Brain microvascular endothelial cell (primary cell): Measurements from ENCODE around the gene PDZD7.

Experiments
- DNase-seq: peaks from one replicate; pipeline ENCODE4 v3.0.0-alpha.2; 2020
- H3K27ac ChIP-seq: fragments of 250-450 bp; sonication (Bioruptor Pico); 2 replicates; pipeline ENCODE4 v1.5.1; 2020; ENCODE audit warnings: mild to moderate bottlenecking, moderate library complexity
- H3K27me3 ChIP-seq: fragments of 250-450 bp; sonication (Bioruptor Pico); replicated peaks from 2 replicates; pipeline ENCODE4 v1.5.1; 2020; ENCODE audit warnings: mild to moderate bottlenecking
- H3K36me3 ChIP-seq: fragments of 250-450 bp; sonication (Bioruptor Pico); replicated peaks from 2 replicates; pipeline ENCODE4 v1.5.1; 2020; ENCODE audit warnings: mild to moderate bottlenecking
- H3K4me3 ChIP-seq: 2 replicates; pipeline ENCODE4 v1.5.1; 2011; ENCODE audit warnings: low read depth, mild to moderate bottlenecking, control low read depth, low read length, moderate library complexity
- in situ Hi-C: cut with HindIII; loops from 2 replicates; pipeline ENCODE4 v1.10.0; 2017; ENCODE audit warnings: low sequenced_read_pairs, low pct_ligation_motif_present
- TF ChIP-seq, protein P1 (sequence below): IDR thresholded peaks from 2 replicates; pipeline ENCODE4 v1.5.1; 2011; ENCODE audit warnings: low read depth, mild to moderate bottlenecking, moderate library complexity, low read length, control low read depth, inconsistent platforms; ENCODE audit errors: missing control alignments

Gene PDZD7

DNA sequence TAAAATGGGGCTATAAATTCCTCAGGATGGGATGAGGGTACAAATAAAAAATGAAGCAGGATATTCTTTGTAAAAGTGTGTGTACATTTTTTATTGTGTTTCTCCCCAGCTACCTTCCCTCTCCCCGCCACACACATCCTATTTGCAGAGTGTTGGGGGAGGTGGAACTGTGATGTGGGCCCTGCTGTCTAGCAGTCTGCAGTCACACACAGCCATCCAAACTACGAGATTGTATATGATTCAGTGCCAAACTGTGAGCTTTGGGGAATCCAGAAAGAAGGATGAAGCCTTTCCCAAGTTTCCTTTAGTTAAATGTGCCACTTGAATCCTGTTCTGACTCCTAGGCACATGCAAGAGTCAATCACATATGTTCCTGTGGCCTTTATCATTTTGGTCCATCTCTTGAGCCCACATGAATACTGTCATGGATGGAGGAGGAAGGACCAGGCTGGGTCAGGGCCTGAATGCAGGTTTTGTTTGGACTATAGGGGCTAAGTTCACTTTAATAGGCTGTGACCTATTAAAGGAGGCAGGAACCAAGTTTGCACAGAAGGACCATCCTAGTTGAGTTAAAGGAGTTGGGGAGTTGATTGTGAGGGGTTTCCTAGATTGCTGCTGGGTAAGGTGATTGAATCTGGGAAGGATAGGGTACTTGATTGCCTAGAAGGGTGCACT lies 62.7 kb downstream of the PDZD7 start:
- Histone ChIP-seq H3K27me3 (no peaks in the 10 kb centered on the region), H3K27ac (no peak overlapping the region), H3K4me3 (no peak overlapping the region), H3K36me3 (peaks cover 12% of the 10 kb centered on the region)
- TF ChIP-seq, protein P1, sequence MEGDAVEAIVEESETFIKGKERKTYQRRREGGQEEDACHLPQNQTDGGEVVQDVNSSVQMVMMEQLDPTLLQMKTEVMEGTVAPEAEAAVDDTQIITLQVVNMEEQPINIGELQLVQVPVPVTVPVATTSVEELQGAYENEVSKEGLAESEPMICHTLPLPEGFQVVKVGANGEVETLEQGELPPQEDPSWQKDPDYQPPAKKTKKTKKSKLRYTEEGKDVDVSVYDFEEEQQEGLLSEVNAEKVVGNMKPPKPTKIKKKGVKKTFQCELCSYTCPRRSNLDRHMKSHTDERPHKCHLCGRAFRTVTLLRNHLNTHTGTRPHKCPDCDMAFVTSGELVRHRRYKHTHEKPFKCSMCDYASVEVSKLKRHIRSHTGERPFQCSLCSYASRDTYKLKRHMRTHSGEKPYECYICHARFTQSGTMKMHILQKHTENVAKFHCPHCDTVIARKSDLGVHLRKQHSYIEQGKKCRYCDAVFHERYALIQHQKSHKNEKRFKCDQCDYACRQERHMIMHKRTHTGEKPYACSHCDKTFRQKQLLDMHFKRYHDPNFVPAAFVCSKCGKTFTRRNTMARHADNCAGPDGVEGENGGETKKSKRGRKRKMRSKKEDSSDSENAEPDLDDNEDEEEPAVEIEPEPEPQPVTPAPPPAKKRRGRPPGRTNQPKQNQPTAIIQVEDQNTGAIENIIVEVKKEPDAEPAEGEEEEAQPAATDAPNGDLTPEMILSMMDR: no peak
- DNase-seq: no peak
- in situ Hi-C loops: no loop called here

DNA sequence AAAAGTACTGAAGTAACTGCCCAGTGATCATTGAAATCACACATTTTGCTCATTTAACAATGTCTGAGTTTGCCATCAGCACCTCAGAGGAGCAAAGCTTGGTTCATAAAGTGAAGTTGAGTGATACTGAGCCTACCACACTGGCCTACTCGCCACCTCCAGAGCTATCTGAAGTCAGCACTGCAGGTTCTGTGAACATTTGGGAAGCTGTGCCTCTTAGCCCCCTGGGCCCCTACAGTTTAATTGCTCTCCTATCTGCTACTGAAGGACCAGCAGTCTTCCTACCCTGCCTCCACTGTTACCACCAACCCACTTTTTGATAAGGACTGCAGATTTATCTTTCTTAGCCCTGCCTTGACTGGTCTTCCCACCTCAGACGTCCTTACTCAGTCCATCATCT lies 63.6 kb downstream of the PDZD7 start:
- DNase-seq: no peak
- in situ Hi-C loops: no loop called here
- TF ChIP-seq, protein P1: no peak

DNA sequence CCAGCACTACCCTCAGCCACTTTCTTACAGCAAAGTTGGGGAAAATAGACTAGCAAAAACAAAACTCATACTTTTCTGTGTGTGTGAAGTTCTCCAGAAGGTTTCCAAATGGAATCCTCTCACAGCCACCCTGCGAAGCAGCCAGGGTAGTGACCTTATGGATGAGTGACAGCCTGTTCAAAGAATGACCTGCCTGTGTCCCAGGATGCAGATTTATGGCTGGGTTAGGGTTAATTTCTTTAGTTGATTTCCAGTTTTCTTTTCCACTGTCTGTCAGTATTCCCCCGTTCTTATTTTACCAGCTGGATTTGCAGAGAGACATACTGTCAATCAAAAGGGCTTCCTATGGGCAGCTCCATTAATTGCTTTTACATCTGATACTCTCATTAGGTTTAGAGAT lies 64.0 kb downstream of the PDZD7 start:
- Histone ChIP-seq H3K4me3 (no peak overlapping the region), H3K27me3 (no peaks in the 10 kb centered on the region), H3K27ac (no peak overlapping the region), H3K36me3 (peaks cover 18% of the 10 kb centered on the region)
- in situ Hi-C loops: no loop called here
- TF ChIP-seq, protein P1: no peak
- no peak for DNase-seq

More for the DNA sequence above, 63.6 kb downstream of the PDZD7 start:
- Histone ChIP-seq H3K4me3 (no peak overlapping the region), H3K27me3 (no peaks in the 10 kb centered on the region), H3K27ac (no peak overlapping the region), H3K36me3 (peaks cover 18% of the 10 kb centered on the region)

DNA sequence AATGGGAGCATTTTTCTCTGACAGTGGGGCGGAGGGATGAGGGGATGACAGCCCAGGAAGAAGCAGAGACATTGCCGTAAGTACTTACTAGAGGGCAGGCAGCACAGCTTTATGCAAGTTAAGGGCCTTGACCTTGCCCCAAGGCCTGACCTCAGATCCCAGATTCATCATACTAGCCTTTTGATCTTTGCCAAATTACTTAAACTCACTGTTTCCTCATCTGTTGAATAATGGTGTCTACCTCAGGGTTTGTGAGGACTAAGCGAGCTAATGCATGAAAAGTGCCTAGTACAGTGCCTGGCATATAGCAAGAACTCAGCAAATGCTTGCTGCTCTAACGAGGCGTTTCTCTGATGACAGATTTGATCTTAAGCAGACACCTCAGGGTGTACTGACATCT lies 65.1 kb downstream of the PDZD7 start:
- Histone ChIP-seq H3K36me3 (peaks cover 18% of the 10 kb centered on the region), H3K27ac (no peak overlapping the region), H3K27me3 (no peaks in the 10 kb centered on the region), H3K4me3 (no peak overlapping the region)
- in situ Hi-C loops: no loop called here
- TF ChIP-seq, protein P1: no peak
- DNase-seq: no peak

DNA sequence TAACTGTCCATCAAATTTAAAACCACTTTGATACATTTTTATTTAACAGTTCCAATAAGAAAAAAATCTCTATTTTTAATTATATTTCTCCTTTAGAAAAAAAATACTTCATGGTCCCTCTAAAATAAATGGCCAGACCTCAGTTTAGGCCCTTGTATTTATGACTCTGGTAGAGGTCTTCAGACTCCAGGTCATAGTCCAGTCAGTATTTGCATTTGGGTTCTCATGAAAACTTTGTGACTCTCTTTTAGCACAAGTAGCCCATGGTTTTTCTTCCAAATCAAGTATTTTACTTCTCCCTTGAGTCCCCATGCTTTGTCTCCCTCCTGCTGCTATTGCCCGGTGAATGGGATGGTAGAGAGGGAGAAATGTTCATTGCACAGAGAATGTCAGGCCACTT lies 67.1 kb downstream of the PDZD7 start:
- TF ChIP-seq, protein P1: no peak
- Histone ChIP-seq H3K27ac (no peak overlapping the region), H3K4me3 (no peak overlapping the region), H3K36me3 (peaks cover 29% of the 10 kb centered on the region), H3K27me3 (no peaks in the 10 kb centered on the region)
- DNase-seq: no peak
- in situ Hi-C loops: no loop called here
